Eye (tissue), 1 donor: ENCODE data around the gene IGFL3.

ENCODE experiments used
- DNase-seq: peaks from one replicate; pipeline ENCODE4 v3.0.0-alpha.2; 2015

Gene IGFL3

DNA sequence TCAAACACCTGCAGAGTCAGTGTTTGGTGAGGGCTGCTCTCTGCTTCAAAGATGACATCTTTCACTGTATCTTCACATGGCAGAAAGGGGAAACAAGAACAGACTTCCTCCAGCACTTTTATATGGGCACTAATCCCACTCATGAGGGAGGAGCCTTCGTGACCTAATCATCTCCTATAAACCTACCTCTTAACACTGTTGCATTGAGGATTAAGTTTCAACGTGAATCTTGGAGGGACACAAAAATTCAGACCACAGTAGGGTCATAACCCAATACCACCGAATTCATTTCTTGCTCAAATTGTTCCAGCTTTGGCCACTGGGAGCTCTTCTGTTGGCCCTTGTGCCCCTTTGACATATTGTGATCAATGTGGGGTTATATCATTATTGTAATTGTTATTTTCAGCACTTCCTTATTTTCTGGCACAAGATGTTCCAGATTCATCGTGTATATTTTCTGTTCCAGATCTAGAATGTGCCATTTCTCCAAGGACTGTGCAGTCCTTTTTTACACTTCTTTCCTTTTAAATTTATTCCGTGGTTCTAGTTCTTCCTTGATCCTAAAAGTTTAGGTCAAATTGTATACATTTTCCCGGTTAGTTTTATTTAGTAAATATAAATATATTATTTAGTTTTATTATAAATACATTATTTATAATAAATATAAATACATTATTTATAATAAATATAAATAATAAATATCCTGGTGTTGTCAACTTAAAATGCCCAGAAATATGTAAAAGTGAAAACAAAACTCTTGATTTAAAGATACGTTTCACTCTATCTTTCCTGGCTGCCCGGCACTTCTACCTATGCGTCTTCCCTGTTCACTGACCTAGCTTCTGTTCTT lies 48.2 kb downstream of the IGFL3 start:
- no peak for DNase-seq

DNA sequence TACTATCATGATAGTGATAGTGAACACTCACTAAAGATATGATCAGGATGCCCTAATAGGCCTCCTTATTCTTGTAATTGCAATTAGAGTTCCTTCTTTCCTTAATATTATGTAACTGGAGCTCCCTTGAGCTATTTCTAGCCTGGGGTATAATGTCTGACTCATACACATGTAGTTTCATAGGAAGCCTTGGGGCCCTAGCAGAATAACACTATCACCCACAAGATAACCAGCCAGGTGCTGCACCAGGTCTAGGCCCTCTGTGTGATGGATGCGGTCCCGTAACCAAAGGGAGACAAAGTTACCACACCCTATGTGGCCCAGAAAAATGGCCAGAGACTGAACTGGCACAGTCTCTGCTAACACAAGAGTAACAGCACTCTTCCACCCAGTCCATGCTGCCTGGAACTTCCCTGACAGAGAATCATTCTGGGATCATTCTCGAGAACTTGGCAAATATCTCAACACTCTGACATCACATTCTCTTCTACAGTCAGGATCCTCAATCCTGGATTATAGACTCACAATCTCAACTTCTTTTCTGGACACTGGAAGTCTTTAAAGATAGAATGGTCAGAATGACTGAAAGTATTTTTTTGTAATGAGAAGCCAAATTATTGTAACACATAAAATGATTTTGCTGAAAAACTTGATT lies 51.1 kb downstream of the IGFL3 start:
- DNase-seq: no peak
